Stimulated activated CD4-positive, alpha-beta T cell treated with anti-CD3 and anti-CD28 coated beads, Interleukin-1b, Interleukin-23, amount 100 ng/mL, for 1 hour (primary cell): ENCODE measurements around the gene PRR14L.
"Not testable (repeated sequence)": the region's sequence is repeated elsewhere in the genome, so short reads cannot be mapped to it uniquely, and the experiment has no call there.

Source experiments
- DNase-seq, 2 donors: peaks; one replicate each; pipeline ENCODE4 v3.0.0-alpha.2; 2020; ENCODE audit warnings: low read depth in 2 of 2

The PRR14L gene

GRCh38 chr22:31749636-31750364, at the start of gene PRR14L:
TSS of gene PRR14L (minus strand) at chr22:31750132. CDS start at chr22:31738860, 11,272 bp downstream.
- peak; percentile 95 to 99 for DNase-seq

GRCh38 chr22:31799358-31799757, 49.4 kb upstream of the PRR14L start:
- DNase-seq, result not testable (repeated sequence)

- no peak for DNase-seq
These were observed 40.3 kb upstream of the PRR14L start for GRCh38 chr22:31790240-31790639.

- DNase-seq, result no peak
These were observed 39.9 kb upstream of the PRR14L start for GRCh38 chr22:31789803-31790202.

- DNase-seq, result no peak
These were observed 26.3 kb upstream of the PRR14L start for GRCh38 chr22:31776231-31776630.

- DNase-seq, result no peak
These were observed 23.5 kb upstream of the PRR14L start for GRCh38 chr22:31773416-31773815.

GRCh38 chr22:31768422-31769059, 18.6 kb upstream of the PRR14L start:
- DNase-seq, result no peak

GRCh38 chr22:31764785-31765184, 14.9 kb upstream of the PRR14L start:
- DNase-seq, result no peak

- DNase-seq, result not testable (repeated sequence)
These were observed 8.9 kb upstream of the PRR14L start for GRCh38 chr22:31758860-31759259.

- no peak for DNase-seq
These were observed 7.3 kb upstream of the PRR14L start for GRCh38 chr22:31757265-31757664.

GRCh38 chr22:31754813-31755212, 4.9 kb upstream of the PRR14L start:
- DNase-seq, result no peak

GRCh38 chr22:31753634-31754501, 3.9 kb upstream of the PRR14L start, which contains the start of gene DEPDC5:
TSS of gene DEPDC5 (plus strand) at chr22:31754019. CDS start at chr22:31754922, 903 bp downstream.
- DNase-seq, result peak; percentile 93 to 96

GRCh38 chr22:31753005-31753633, 3.2 kb upstream of the PRR14L start:
- DNase-seq, result no peak

GRCh38 chr22:31752096-31752847, 2.3 kb upstream of the PRR14L start:
- no peak for DNase-seq

GRCh38 chr22:31750365-31751284, 693 bp upstream of the PRR14L start:
- DNase-seq, result no peak

GRCh38 chr22:31748490-31748889, 1.4 kb downstream of the PRR14L start:
- DNase-seq, result no peak

- DNase-seq, result no peak
These were observed 2.5 kb downstream of the PRR14L start for GRCh38 chr22:31747441-31747840.

- no peak for DNase-seq
These were observed 6.1 kb downstream of the PRR14L start for GRCh38 chr22:31743871-31744270.

GRCh38 chr22:31742682-31743081, 7.2 kb downstream of the PRR14L start:
- DNase-seq, result no peak

GRCh38 chr22:31742115-31742514, 7.8 kb downstream of the PRR14L start:
- DNase-seq, result no peak
